Adipocyte (in vitro differentiated cells): ENCODE measurements around the gene CMSS1.

Experiments
- DNase-seq: peaks from one replicate; pipeline ENCODE4 v3.0.0-alpha.2; 2015; ENCODE audit warnings: low read depth
- H3K27me3 ChIP-seq: replicated peaks from 2 replicates; pipeline ENCODE4 v1.7.0; 2013; ENCODE audit warnings: mild to moderate bottlenecking, low read length, moderate library complexity; ENCODE audit not compliant: control insufficient read depth, insufficient read depth
- H3K36me3 ChIP-seq: 2 replicates; pipeline ENCODE4 v1.7.0; 2013; ENCODE audit warnings: low read length, mild to moderate bottlenecking, moderate library complexity; ENCODE audit not compliant: control insufficient read depth, insufficient read depth, severe bottlenecking
- H3K4me1 ChIP-seq: 2 replicates; pipeline ENCODE4 v1.7.0; 2013; ENCODE audit warnings: mild to moderate bottlenecking, low read length, moderate library complexity; ENCODE audit not compliant: control insufficient read depth, insufficient read depth
- H3K4me3 ChIP-seq: 2 replicates; pipeline ENCODE4 v1.7.0; 2013; ENCODE audit warnings: mild to moderate bottlenecking, low read length, moderate library complexity
- H3K9ac ChIP-seq: 2 replicates; pipeline ENCODE4 v1.7.0; 2013; ENCODE audit warnings: mild to moderate bottlenecking, low read length, moderate library complexity
- H3K9me3 ChIP-seq: 2 replicates; pipeline ENCODE4 v1.7.0; 2013; ENCODE audit warnings: mild to moderate bottlenecking, low read length, moderate library complexity; ENCODE audit not compliant: control insufficient read depth

Gene CMSS1

DNA sequence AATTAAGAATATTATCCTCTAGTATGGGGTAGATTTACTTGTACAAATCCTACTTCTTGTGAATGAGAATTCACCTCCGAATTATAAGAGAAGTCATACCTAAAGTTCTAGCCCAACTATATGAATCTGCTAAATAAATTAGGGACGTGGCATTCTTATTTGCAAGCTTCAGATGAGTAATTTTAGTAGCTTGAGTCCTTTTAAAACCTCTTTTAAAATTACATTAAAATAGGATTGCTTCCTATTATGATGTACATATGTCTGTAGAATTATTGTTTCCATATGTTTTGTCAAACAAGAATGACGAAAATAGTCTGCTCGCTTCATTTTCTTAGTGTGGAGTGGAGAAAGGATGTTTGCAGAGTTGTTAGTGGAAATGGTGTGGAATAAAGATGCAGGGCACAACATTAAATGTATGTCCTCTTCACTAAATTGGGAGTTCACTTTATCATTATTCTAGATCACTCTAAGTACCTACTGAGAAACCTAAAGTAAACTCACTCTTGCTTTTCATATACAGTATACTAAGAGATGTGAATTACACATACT is 59.4 kb downstream of the CMSS1 start:
- Histone ChIP-seq H3K4me1 (peaks cover 47% of the 10 kb centered on the region), H3K9me3 (no peaks in the 10 kb centered on the region), H3K4me3 (peak overlapping the region; percentile 90), H3K27me3 (no peaks in the 10 kb centered on the region), H3K9ac (peak overlapping the region; percentile 96), H3K36me3 (no peaks in the 10 kb centered on the region)
- DNase-seq, result no peak

- no peak overlapping the region for H3K9ac ChIP-seq
- H3K4me3 ChIP-seq, result no peak overlapping the region
- H3K4me1 ChIP-seq, result peaks cover 38% of the 10 kb centered on the region
- H3K36me3 ChIP-seq, result no peaks in the 10 kb centered on the region
- DNase-seq, result peak; percentile 46
- no peaks in the 10 kb centered on the region for H3K9me3 ChIP-seq
- no peaks in the 10 kb centered on the region for H3K27me3 ChIP-seq
Measured at GRCh38 chr3:99878005-99878404, 60.3 kb downstream of the CMSS1 start.

DNA sequence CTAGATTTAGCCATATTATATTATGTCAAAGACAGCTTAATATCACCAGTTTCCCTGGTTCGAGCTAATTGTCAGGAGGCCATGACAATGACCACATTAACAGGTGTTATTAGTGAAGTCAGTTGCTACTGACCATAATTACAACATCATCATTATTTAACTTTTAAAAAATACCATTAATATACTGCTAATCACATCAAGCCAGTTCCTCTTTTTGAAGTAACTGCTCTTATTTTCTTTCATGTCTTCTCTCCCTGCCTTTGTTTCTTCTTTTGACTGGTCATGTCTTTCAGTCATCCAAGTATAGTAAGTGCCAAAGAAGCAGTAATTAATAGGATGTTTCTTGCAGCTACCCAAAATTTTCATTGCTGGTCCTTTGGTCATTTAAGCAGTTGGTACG is 61.6 kb downstream of the CMSS1 start:
- peaks cover 32% of the 10 kb centered on the region for H3K4me1 ChIP-seq
- no peaks in the 10 kb centered on the region for H3K27me3 ChIP-seq
- DNase-seq, result no peak
- no peak overlapping the region for H3K9ac ChIP-seq
- H3K4me3 ChIP-seq, result no peak overlapping the region
- H3K36me3 ChIP-seq, result no peaks in the 10 kb centered on the region
- H3K9me3 ChIP-seq, result no peaks in the 10 kb centered on the region

- Histone ChIP-seq H3K27me3 (no peaks in the 10 kb centered on the region), H3K4me3 (peak overlapping the region; percentile 13), H3K9me3 (no peaks in the 10 kb centered on the region), H3K9ac (peak overlapping the region; percentile 10), H3K36me3 (no peaks in the 10 kb centered on the region), H3K4me1 (peaks cover 32% of the 10 kb centered on the region)
- no peak for DNase-seq
Measured at GRCh38 chr3:99881121-99881524, 63.5 kb downstream of the CMSS1 start.

- Histone ChIP-seq H3K36me3 (no peaks in the 10 kb centered on the region), H3K27me3 (no peaks in the 10 kb centered on the region), H3K4me1 (peaks cover 21% of the 10 kb centered on the region), H3K4me3 (no peak overlapping the region), H3K9me3 (no peaks in the 10 kb centered on the region), H3K9ac (no peak overlapping the region)
- no peak for DNase-seq
Measured at GRCh38 chr3:99882436-99883137, 64.9 kb downstream of the CMSS1 start.

GRCh38 chr3:99883138-99883461 is 65.4 kb downstream of the CMSS1 start:
- Histone ChIP-seq H3K4me1 (peaks cover 15% of the 10 kb centered on the region), H3K9me3 (no peaks in the 10 kb centered on the region), H3K36me3 (no peaks in the 10 kb centered on the region), H3K27me3 (no peaks in the 10 kb centered on the region), H3K4me3 (no peak overlapping the region), H3K9ac (no peak overlapping the region)
- DNase-seq, result no peak

DNA sequence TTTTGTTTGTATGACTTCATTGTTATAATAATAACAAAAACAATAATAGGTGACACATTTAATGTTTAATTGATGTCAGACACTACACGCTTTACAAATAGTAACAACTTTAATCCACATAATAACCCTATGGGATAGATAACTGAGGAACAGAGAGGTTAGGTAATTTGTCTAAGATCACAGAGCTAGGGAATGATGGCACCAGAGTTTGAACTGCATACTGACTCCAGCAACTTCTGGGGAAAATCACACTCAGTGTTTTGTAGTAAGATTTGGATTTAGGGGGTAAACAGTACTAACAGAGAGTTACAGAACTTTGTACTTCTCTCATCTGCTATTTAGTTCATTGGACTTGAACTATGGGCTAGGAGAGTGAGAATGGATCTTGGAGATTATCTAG is 66.0 kb downstream of the CMSS1 start:
- H3K9me3 ChIP-seq, result no peaks in the 10 kb centered on the region
- no peak for DNase-seq
- no peak overlapping the region for H3K4me3 ChIP-seq
- no peaks in the 10 kb centered on the region for H3K36me3 ChIP-seq
- peaks cover 12% of the 10 kb centered on the region for H3K4me1 ChIP-seq
- no peaks in the 10 kb centered on the region for H3K27me3 ChIP-seq
- H3K9ac ChIP-seq, result no peak overlapping the region

GRCh38 chr3:99884484-99884883 is 66.8 kb downstream of the CMSS1 start:
- Histone ChIP-seq H3K9me3 (no peaks in the 10 kb centered on the region), H3K4me1 (peaks cover 12% of the 10 kb centered on the region)
- DNase-seq, result no peak

DNA sequence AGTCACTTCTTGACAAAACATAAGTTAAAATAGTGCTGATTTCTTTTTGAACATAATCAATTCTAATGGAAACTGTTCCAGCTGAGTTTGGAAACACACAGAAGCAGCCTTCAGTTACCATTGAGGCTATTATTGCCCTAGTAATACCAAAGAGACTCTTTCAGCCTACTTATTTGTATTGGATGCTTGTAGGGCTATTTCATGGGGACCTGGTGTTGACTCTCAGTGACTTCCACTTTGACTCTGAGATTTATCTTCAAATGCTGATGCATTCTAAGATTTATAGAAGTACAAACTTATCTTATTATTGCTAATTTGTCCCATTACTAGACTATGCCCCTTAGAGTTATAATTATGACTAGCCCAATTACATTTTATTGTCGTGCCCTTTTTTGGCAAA is 67.4 kb downstream of the CMSS1 start:
- Histone ChIP-seq H3K4me3 (no peak overlapping the region), H3K9ac (no peak overlapping the region), H3K27me3 (no peaks in the 10 kb centered on the region), H3K9me3 (no peaks in the 10 kb centered on the region), H3K36me3 (no peaks in the 10 kb centered on the region), H3K4me1 (peaks cover 12% of the 10 kb centered on the region)
- no peak for DNase-seq

More at GRCh38 chr3:99884484-99884883, 66.8 kb downstream of the CMSS1 start:
- Histone ChIP-seq H3K36me3 (no peaks in the 10 kb centered on the region), H3K4me3 (no peak overlapping the region), H3K27me3 (no peaks in the 10 kb centered on the region), H3K9ac (no peak overlapping the region)

- Histone ChIP-seq H3K9me3 (no peaks in the 10 kb centered on the region), H3K4me1 (peaks cover 10% of the 10 kb centered on the region), H3K36me3 (no peaks in the 10 kb centered on the region), H3K27me3 (no peaks in the 10 kb centered on the region), H3K4me3 (no peak overlapping the region), H3K9ac (no peak overlapping the region)
- no peak for DNase-seq
Measured at GRCh38 chr3:99885851-99886250, 68.2 kb downstream of the CMSS1 start.

DNA sequence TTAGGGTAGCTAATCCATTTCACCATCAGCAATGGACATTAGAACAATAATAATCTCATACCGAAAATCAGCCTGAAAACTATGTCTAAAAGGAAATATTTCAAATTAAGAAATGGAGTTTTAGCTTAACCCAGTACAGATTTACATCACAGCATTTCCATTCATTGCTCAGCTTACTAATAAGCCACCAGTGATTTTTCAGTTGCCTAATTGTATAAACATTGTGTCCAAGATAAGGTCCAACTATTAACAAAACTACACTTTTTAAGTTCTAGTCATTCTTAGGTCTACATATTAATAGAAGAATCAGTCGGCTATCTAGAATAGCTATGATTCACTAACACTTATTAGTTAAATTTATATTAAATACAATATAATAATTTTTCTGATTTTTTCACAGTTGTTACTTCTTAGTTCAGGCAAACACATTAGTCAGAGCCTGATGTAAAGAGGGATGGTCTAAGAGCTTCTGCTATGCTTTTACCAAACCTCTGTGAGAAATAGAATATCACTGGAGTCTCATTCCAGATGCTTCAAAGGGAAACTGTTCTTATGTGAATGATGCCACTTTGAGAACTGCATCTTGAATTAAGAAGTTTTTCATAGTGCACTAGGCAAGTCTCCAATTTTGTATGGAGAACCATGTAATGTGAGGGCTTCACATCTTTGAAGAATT is 74.1 kb downstream of the CMSS1 start:
- Histone ChIP-seq H3K9me3 (no peaks in the 10 kb centered on the region), H3K4me3 (no peak overlapping the region), H3K9ac (no peak overlapping the region), H3K27me3 (no peaks in the 10 kb centered on the region), H3K36me3 (no peaks in the 10 kb centered on the region), H3K4me1 (peaks cover 15% of the 10 kb centered on the region)
- no peak for DNase-seq
